Measurements from ENCODE around the gene TENM3.

TENM3 gene

DNA sequence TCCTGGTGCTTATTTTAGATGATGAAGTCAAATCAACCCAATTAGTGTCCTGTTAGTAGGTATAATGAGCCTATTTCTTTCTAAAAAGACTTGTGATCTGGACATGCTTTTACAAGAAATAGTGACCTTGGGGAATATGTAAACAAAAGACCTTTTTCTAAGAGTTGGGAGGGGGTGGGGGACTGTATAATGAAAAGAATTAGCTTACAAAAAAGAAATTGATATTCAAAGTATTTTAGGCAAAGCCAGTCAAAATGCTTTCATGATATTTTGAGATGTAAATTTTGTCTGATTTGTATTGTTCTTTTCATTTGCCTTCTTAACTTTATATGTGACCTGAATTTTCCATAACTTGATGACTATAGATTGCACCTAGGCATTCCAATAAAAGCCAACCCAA lies 559.4 kb downstream of the TENM3 start:
- no peaks in the 10 kb centered on the region for H3K36me3 ChIP-seq (ENCODE audit: insufficient read depth, low read length)
- H2AFZ ChIP-seq (ENCODE audit: low read length), result no peak overlapping the region
- H3F3A ChIP-seq (ENCODE audit: insufficient read depth, low read length), result no peaks in the 10 kb centered on the region
- H3K4me3 ChIP-seq (ENCODE audit: low read depth, low read length, poor library complexity, severe bottlenecking), result no peak overlapping the region
- H3K9me3 ChIP-seq (ENCODE audit: low read length), result no peaks in the 10 kb centered on the region
- TF ChIP-seq, protein P1, sequence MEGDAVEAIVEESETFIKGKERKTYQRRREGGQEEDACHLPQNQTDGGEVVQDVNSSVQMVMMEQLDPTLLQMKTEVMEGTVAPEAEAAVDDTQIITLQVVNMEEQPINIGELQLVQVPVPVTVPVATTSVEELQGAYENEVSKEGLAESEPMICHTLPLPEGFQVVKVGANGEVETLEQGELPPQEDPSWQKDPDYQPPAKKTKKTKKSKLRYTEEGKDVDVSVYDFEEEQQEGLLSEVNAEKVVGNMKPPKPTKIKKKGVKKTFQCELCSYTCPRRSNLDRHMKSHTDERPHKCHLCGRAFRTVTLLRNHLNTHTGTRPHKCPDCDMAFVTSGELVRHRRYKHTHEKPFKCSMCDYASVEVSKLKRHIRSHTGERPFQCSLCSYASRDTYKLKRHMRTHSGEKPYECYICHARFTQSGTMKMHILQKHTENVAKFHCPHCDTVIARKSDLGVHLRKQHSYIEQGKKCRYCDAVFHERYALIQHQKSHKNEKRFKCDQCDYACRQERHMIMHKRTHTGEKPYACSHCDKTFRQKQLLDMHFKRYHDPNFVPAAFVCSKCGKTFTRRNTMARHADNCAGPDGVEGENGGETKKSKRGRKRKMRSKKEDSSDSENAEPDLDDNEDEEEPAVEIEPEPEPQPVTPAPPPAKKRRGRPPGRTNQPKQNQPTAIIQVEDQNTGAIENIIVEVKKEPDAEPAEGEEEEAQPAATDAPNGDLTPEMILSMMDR (IDR thresholded peaks at IDR 0.05; ENCODE audit: low read length), result no peak
- TF ChIP-seq EZH2 (IDR thresholded peaks at IDR 0.05; ENCODE audit: borderline replicate concordance, low read length), result no peak
- no peaks in the 10 kb centered on the region for H3K27me3 ChIP-seq (ENCODE audit: insufficient read depth, low read length)
- H4K20me1 ChIP-seq (ENCODE audit: insufficient read depth, low read length), result no peaks in the 10 kb centered on the region
- no peaks in the 10 kb centered on the region for H3K9me2 ChIP-seq (ENCODE audit: low read depth, low read length)
- H3K4me1 ChIP-seq (ENCODE audit: insufficient read depth, low read length, severe bottlenecking), result no peaks in the 10 kb centered on the region
- H3K79me2 ChIP-seq (ENCODE audit: insufficient read depth, low read length), result no peaks in the 10 kb centered on the region
- H3K9ac ChIP-seq (ENCODE audit: low read length), result no peak overlapping the region
- no peak overlapping the region for H3K27ac ChIP-seq (ENCODE audit: low read depth, low read length, poor library complexity, severe bottlenecking)
- H3K4me2 ChIP-seq (ENCODE audit: low read length), result no peak overlapping the region

DNA sequence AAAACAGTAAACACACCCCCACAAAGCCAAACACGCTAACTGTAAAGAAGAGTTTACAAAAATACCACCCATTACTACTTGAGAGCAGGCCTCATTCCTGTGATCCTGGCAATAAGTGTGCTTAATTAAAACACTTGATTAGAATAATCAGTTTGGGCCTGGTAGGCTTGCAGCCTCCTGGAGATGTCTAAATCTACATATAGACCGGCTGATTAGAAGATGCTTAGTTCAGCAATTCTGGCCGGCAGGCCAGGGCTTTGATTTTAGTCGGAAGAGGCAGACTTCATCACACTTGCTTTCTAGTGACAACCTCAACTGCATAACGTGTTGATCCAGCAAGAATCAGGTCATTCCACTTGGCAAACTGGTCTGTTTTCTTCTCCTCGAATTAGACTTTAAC lies 560.0 kb downstream of the TENM3 start:
- no peak overlapping the region for H3K4me3 ChIP-seq (ENCODE audit: low read depth, low read length, poor library complexity, severe bottlenecking)
- no peaks in the 10 kb centered on the region for H4K20me1 ChIP-seq (ENCODE audit: insufficient read depth, low read length)
- no peaks in the 10 kb centered on the region for H3K9me3 ChIP-seq (ENCODE audit: low read length)
- no peaks in the 10 kb centered on the region for H3K27me3 ChIP-seq (ENCODE audit: insufficient read depth, low read length)
- TF ChIP-seq EZH2 (IDR thresholded peaks at IDR 0.05; ENCODE audit: borderline replicate concordance, low read length), result no peak
- TF ChIP-seq, protein P1 (IDR thresholded peaks at IDR 0.05; ENCODE audit: low read length), result no peak
- no peak overlapping the region for H3K27ac ChIP-seq (ENCODE audit: low read depth, low read length, poor library complexity, severe bottlenecking)
- H2AFZ ChIP-seq (ENCODE audit: low read length), result no peak overlapping the region
- H3K36me3 ChIP-seq (ENCODE audit: insufficient read depth, low read length), result no peaks in the 10 kb centered on the region
- no peaks in the 10 kb centered on the region for H3K79me2 ChIP-seq (ENCODE audit: insufficient read depth, low read length)
- no peak overlapping the region for H3K4me2 ChIP-seq (ENCODE audit: low read length)
- H3K9me2 ChIP-seq (ENCODE audit: low read depth, low read length), result no peaks in the 10 kb centered on the region
- H3K4me1 ChIP-seq (ENCODE audit: insufficient read depth, low read length, severe bottlenecking), result no peaks in the 10 kb centered on the region
- H3K9ac ChIP-seq (ENCODE audit: low read length), result no peak overlapping the region
- no peaks in the 10 kb centered on the region for H3F3A ChIP-seq (ENCODE audit: insufficient read depth, low read length)

DNA sequence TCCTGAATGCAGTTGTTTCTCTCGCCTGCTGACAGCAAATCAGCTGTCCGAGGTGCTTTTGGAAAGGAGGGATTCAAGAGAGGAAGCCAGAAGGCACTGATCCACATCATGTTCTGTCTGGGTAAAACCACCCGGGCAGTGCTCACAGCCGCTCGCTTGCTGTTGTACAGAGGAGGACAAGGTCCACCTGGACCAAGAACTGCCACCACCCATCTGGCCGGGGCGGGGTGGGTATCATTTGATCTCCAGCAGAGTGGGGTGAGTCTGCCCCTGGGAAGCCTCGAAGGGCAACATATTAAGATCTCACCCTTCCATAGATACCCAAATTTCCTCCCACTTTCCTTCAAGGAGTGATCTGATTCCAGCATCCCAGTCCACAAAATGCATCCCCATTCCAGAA lies 560.9 kb downstream of the TENM3 start:
- H3K9ac ChIP-seq (ENCODE audit: low read length), result no peak overlapping the region
- no peaks in the 10 kb centered on the region for H3K9me2 ChIP-seq (ENCODE audit: low read depth, low read length)
- no peaks in the 10 kb centered on the region for H4K20me1 ChIP-seq (ENCODE audit: insufficient read depth, low read length)
- H3K36me3 ChIP-seq (ENCODE audit: insufficient read depth, low read length), result no peaks in the 10 kb centered on the region
- no peak overlapping the region for H3K4me3 ChIP-seq (ENCODE audit: low read depth, low read length, poor library complexity, severe bottlenecking)
- no peaks in the 10 kb centered on the region for H3F3A ChIP-seq (ENCODE audit: insufficient read depth, low read length)
- no peak overlapping the region for H2AFZ ChIP-seq (ENCODE audit: low read length)
- H3K9me3 ChIP-seq (ENCODE audit: low read length), result no peaks in the 10 kb centered on the region
- H3K27ac ChIP-seq (ENCODE audit: low read depth, low read length, poor library complexity, severe bottlenecking), result no peak overlapping the region
- TF ChIP-seq EZH2 (IDR thresholded peaks at IDR 0.05; ENCODE audit: borderline replicate concordance, low read length), result no peak
- TF ChIP-seq, protein P1 (IDR thresholded peaks at IDR 0.05; ENCODE audit: low read length), result no peak
- H3K4me2 ChIP-seq (ENCODE audit: low read length), result no peak overlapping the region
- H3K27me3 ChIP-seq (ENCODE audit: insufficient read depth, low read length), result no peaks in the 10 kb centered on the region
- H3K4me1 ChIP-seq (ENCODE audit: insufficient read depth, low read length, severe bottlenecking), result no peaks in the 10 kb centered on the region
- no peaks in the 10 kb centered on the region for H3K79me2 ChIP-seq (ENCODE audit: insufficient read depth, low read length)
